ENCODE data around the gene KCNH2.
"Not testable (repeated sequence)": the region's sequence is repeated elsewhere in the genome, so short reads cannot be mapped to it uniquely, and the experiment has no call there.

Gene KCNH2

GRCh38 chr7:150978126-150978789 lies at the start of gene KCNH2:
Gene KCNH2 (minus strand): TSS chr7:150978321. CDS start chr7:150977913, 408 bp downstream.
- DNase-seq: no peak

- DNase-seq: not testable (repeated sequence)
Measured at GRCh38 chr7:151027728-151028130, 49.6 kb upstream of the KCNH2 start.

GRCh38 chr7:151026771-151027727 lies 48.9 kb upstream of the KCNH2 start:
- not testable (repeated sequence) for DNase-seq

- no peak for DNase-seq
Measured at GRCh38 chr7:151025924-151026671, 48.0 kb upstream of the KCNH2 start.

- DNase-seq: no peak
Measured at GRCh38 chr7:151024435-151025056, 46.4 kb upstream of the KCNH2 start, which contains the start of gene ATG9B. Gene ATG9B (minus strand): TSS chr7:151024494. CDS start chr7:151024423, 71 bp downstream.

- DNase-seq: no peak
Measured at GRCh38 chr7:151023232-151023631, 45.1 kb upstream of the KCNH2 start.

- no peak for DNase-seq
Measured at GRCh38 chr7:151020231-151020630, 42.1 kb upstream of the KCNH2 start.

- DNase-seq: no peak
Measured at GRCh38 chr7:151019130-151019447, 41.0 kb upstream of the KCNH2 start.

GRCh38 chr7:151018421-151019129 lies 40.5 kb upstream of the KCNH2 start:
- no peak for DNase-seq

- no peak for DNase-seq
Measured at GRCh38 chr7:151017953-151018420, 39.9 kb upstream of the KCNH2 start.

- DNase-seq: no peak
Measured at GRCh38 chr7:151017370-151017952, 39.3 kb upstream of the KCNH2 start.

- no peak for DNase-seq
Measured at GRCh38 chr7:151016942-151017341, 38.8 kb upstream of the KCNH2 start.

GRCh38 chr7:151016505-151016904 lies 38.4 kb upstream of the KCNH2 start:
- no peak for DNase-seq

GRCh38 chr7:151015967-151016366 lies 37.8 kb upstream of the KCNH2 start:
- no peak for DNase-seq

- DNase-seq: no peak
Measured at GRCh38 chr7:151014950-151015349, 36.8 kb upstream of the KCNH2 start.

GRCh38 chr7:151013733-151014497 lies 35.8 kb upstream of the KCNH2 start:
- no peak for DNase-seq

- DNase-seq: no peak
Measured at GRCh38 chr7:151013356-151013732, 35.2 kb upstream of the KCNH2 start.

- no peak for DNase-seq
Measured at GRCh38 chr7:151012911-151013347, 34.8 kb upstream of the KCNH2 start.

GRCh38 chr7:151012031-151012692 lies 34.0 kb upstream of the KCNH2 start:
- DNase-seq: no peak

- DNase-seq: not testable (repeated sequence)
Measured at GRCh38 chr7:151011616-151012015, 33.5 kb upstream of the KCNH2 start.

Measured in NCI-H446 treated with DMSO at 0.1 percent for 48 hours (cell line).